Caco-2 (cell line): ENCODE results near the gene NEGR1. TPM values are rescaled to one million over a fixed set of nuclear protein-coding genes. Genes with fewer than 3 reads are reported as not detected.

Experiments
- BruUV-seq: library from RNA; stranded (reverse); fragments of 400-500 nt; replicated peaks from 2 replicates; lab custom pipeline; 2021; lab: Mats Ljungman, UMichigan
- CTCF ChIA-PET: fragments of 300-600 bp; sonication (Branson Sonifier 250); formaldehyde crosslinking; loops from one replicate; lab custom pipeline; 2022; ENCODE audit warnings: antibody characterized with exemption; lab: Charles Lee
- POLR2A ChIA-PET: fragments of 300-600 bp; sonication (Branson Sonifier 250); formaldehyde crosslinking; loops from one replicate; lab custom pipeline; 2022; ENCODE audit warnings: antibody characterized with exemption; lab: Charles Lee
- DNase-seq, 2 experiments: peaks; one replicate each; pipeline versions ENCODE4 v3.0.0 to v3.0.0-alpha.2; 2020 to 2022
- H3K27me3 ChIP-seq: replicated peaks from 2 replicates; pipeline ENCODE4 v1.6.0; 2011; ENCODE audit warnings: low read length; ENCODE audit not compliant: control insufficient read depth, insufficient read depth
- H3K36me3 ChIP-seq: 2 replicates; pipeline ENCODE4 v1.5.1; 2011; ENCODE audit warnings: low read length; ENCODE audit not compliant: control insufficient read depth, insufficient read depth
- H3K4me1 ChIP-seq: fragments of 250-450 bp; sonication (Bioruptor Pico); 2 replicates; pipeline ENCODE4 v1.5.1; 2020; ENCODE audit warnings: mild to moderate bottlenecking
- H3K4me3 ChIP-seq: 2 replicates; pipeline ENCODE4 v1.5.1; 2011; ENCODE audit warnings: low read depth, mild to moderate bottlenecking, control low read depth, low read length
- H3K9me3 ChIP-seq: fragments of 250-450 bp; sonication (Bioruptor Pico); 2 replicates; pipeline ENCODE4 v1.5.1; 2020; ENCODE audit warnings: mild to moderate bottlenecking, moderate library complexity
- H3K27ac Mint-ChIP-seq: one replicate; pipeline ENCODE4 v1.8.0; 2022; ENCODE audit warnings: mixed read lengths; ENCODE audit not compliant: unreplicated experiment
- H3K27me3 Mint-ChIP-seq: one replicate; pipeline ENCODE4 v1.8.0; 2022; ENCODE audit warnings: mixed read lengths; ENCODE audit not compliant: insufficient read depth, unreplicated experiment
- H3K36me3 Mint-ChIP-seq: one replicate; pipeline ENCODE4 v1.8.0; 2022; ENCODE audit warnings: mild to moderate bottlenecking, mixed read lengths; ENCODE audit not compliant: insufficient read depth, unreplicated experiment
- H3K4me1 Mint-ChIP-seq: one replicate; pipeline ENCODE4 v1.8.0; 2022; ENCODE audit warnings: low read depth, mixed read lengths; ENCODE audit not compliant: unreplicated experiment
- H3K4me3 Mint-ChIP-seq: one replicate; pipeline ENCODE4 v1.8.0; 2022; ENCODE audit warnings: mild to moderate bottlenecking, moderate library complexity, mixed read lengths; ENCODE audit not compliant: unreplicated experiment
- H3K9me3 Mint-ChIP-seq: one replicate; pipeline ENCODE4 v1.8.0; 2022; ENCODE audit warnings: mixed read lengths; ENCODE audit not compliant: unreplicated experiment
- intact Hi-C: fragments of 100-400 bp; cut with micrococcal nuclease; formaldehyde crosslinking; loops from one replicate; pipeline ENCODE4 v1.10.0; 2022; ENCODE audit not compliant: unreplicated experiment
- total RNA-seq: library from RNA; stranded (reverse); gene quantifications from 2 replicates; pipeline ENCODE4 v1.2.3, GENCODE V29; 2022
- TF ChIP-seq, protein P1 (sequence below), 2 experiments: fragments of 200-600 bp in 1 of 2; IDR thresholded peaks; 1 replicate in 1 of 2; 2 replicates in 1 of 2; pipeline versions ENCODE4 v1.5.1 to v1.8.0; 2011 to 2022; ENCODE audit warnings: antibody characterized with exemption in 1 of 2, control low read depth in 1 of 2, inconsistent platforms in 1 of 2, low read depth in 1 of 2, low read length in 1 of 2, mild to moderate bottlenecking in 1 of 2, moderate library complexity in 1 of 2; ENCODE audit not compliant: insufficient read depth in 1 of 2, severe bottlenecking in 1 of 2, unreplicated experiment in 1 of 2

NEGR1 gene
- total RNA-seq, 1 experiment from 2014 or later, result not detected

- DNase-seq, result no peak
- peaks cover 7% of the 10 kb centered on the region for H3K27me3 Mint-ChIP-seq
- H3K9me3 Mint-ChIP-seq, result no peaks in the 10 kb centered on the region
- H3K4me3 ChIP-seq, result no peak overlapping the region
- ChIA-PET POLR2A (no interaction called here), CTCF (no interaction called here)
- H3K36me3 ChIP-seq, result no peaks in the 10 kb centered on the region
- no peak overlapping the region for H3K4me3 Mint-ChIP-seq
- H3K36me3 Mint-ChIP-seq, result no peaks in the 10 kb centered on the region
- TF ChIP-seq, protein P1, sequence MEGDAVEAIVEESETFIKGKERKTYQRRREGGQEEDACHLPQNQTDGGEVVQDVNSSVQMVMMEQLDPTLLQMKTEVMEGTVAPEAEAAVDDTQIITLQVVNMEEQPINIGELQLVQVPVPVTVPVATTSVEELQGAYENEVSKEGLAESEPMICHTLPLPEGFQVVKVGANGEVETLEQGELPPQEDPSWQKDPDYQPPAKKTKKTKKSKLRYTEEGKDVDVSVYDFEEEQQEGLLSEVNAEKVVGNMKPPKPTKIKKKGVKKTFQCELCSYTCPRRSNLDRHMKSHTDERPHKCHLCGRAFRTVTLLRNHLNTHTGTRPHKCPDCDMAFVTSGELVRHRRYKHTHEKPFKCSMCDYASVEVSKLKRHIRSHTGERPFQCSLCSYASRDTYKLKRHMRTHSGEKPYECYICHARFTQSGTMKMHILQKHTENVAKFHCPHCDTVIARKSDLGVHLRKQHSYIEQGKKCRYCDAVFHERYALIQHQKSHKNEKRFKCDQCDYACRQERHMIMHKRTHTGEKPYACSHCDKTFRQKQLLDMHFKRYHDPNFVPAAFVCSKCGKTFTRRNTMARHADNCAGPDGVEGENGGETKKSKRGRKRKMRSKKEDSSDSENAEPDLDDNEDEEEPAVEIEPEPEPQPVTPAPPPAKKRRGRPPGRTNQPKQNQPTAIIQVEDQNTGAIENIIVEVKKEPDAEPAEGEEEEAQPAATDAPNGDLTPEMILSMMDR (IDR thresholded peaks at IDR 0.05; ENCODE audit: insufficient read depth in 1 of 2, low read depth in 1 of 2, low read length in 1 of 2, severe bottlenecking in 1 of 2, unreplicated experiment in 1 of 2), result no peak
- intact Hi-C loops, result no loop called here
- no peaks in the 10 kb centered on the region for H3K9me3 ChIP-seq
- no peaks in the 10 kb centered on the region for H3K4me1 ChIP-seq
- no TSS peak for BruUV-seq
- H3K27ac Mint-ChIP-seq, result no peak overlapping the region
- no peaks in the 10 kb centered on the region for H3K4me1 Mint-ChIP-seq
- no peaks in the 10 kb centered on the region for H3K27me3 ChIP-seq
Measured at GRCh38 chr1:71738256-71738655, 544.1 kb downstream of the NEGR1 start.

GRCh38 chr1:71737768-71738167 lies 544.6 kb downstream of the NEGR1 start:
- H3K4me1 Mint-ChIP-seq, result no peaks in the 10 kb centered on the region
- Histone ChIP-seq H3K4me1 (no peaks in the 10 kb centered on the region), H3K27me3 (no peaks in the 10 kb centered on the region), H3K4me3 (no peak overlapping the region), H3K36me3 (no peaks in the 10 kb centered on the region), H3K9me3 (no peaks in the 10 kb centered on the region)
- ChIA-PET POLR2A (no interaction called here), CTCF (no interaction called here)
- DNase-seq, result no peak
- peaks cover 7% of the 10 kb centered on the region for H3K27me3 Mint-ChIP-seq
- no peaks in the 10 kb centered on the region for H3K36me3 Mint-ChIP-seq
- intact Hi-C loops, result no loop called here
- BruUV-seq, result no TSS peak
- TF ChIP-seq, protein P1 (IDR thresholded peaks at IDR 0.05; ENCODE audit: insufficient read depth in 1 of 2, low read depth in 1 of 2, low read length in 1 of 2, severe bottlenecking in 1 of 2, unreplicated experiment in 1 of 2), result no peak
- H3K9me3 Mint-ChIP-seq, result no peaks in the 10 kb centered on the region
- H3K27ac Mint-ChIP-seq, result no peak overlapping the region
- no peak overlapping the region for H3K4me3 Mint-ChIP-seq

- H3K36me3 Mint-ChIP-seq, result no peaks in the 10 kb centered on the region
- intact Hi-C loops, result no loop called here
- no peaks in the 10 kb centered on the region for H3K9me3 Mint-ChIP-seq
- no peak overlapping the region for H3K27ac Mint-ChIP-seq
- TF ChIP-seq, protein P1 (IDR thresholded peaks at IDR 0.05; ENCODE audit: insufficient read depth in 1 of 2, low read depth in 1 of 2, low read length in 1 of 2, severe bottlenecking in 1 of 2, unreplicated experiment in 1 of 2), result no peak
- BruUV-seq, result no TSS peak
- H3K36me3 ChIP-seq, result no peaks in the 10 kb centered on the region
- H3K27me3 Mint-ChIP-seq, result peaks cover 7% of the 10 kb centered on the region
- H3K4me3 ChIP-seq, result no peak overlapping the region
- H3K4me1 ChIP-seq, result no peaks in the 10 kb centered on the region
- H3K4me1 Mint-ChIP-seq, result no peaks in the 10 kb centered on the region
- no peak overlapping the region for H3K4me3 Mint-ChIP-seq
- H3K27me3 ChIP-seq, result no peaks in the 10 kb centered on the region
- no peaks in the 10 kb centered on the region for H3K9me3 ChIP-seq
- POLR2A ChIA-PET, result no interaction called here
- CTCF ChIA-PET, result no interaction called here
- DNase-seq, result no peak
Measured at GRCh38 chr1:71733121-71733520, 549.2 kb downstream of the NEGR1 start.
